Transverse colon (tissue), 4 donors: ENCODE measurements around the gene RIOX2.

Experiments used
- POLR2A ChIP-seq: fragments of 450-650 bp; IDR thresholded peaks from one replicate; pipeline ENCODE4 v1.6.1; 2016; ENCODE audit warnings: antibody characterized with exemption, mild to moderate bottlenecking, moderate library complexity
- POLR2AphosphoS5 ChIP-seq, 3 donors: sonication (generic); formaldehyde crosslinking; IDR thresholded peaks; one replicate each; pipeline ENCODE4 v1.6.1; 2016; ENCODE audit warnings: antibody characterized with exemption in 3 of 3
- TF ChIP-seq, protein P1 (sequence below), 5 experiments: fragments of 200-600 bp in 3 of 5; fragments of 450-650 bp in 2 of 5; sonication (generic) in 3 of 5; IDR thresholded peaks; 1 replicate in 2 of 5; 2 replicates in 3 of 5; pipeline ENCODE4 v1.5.1; 2016 to 2017; ENCODE audit warnings: antibody characterized with exemption in 5 of 5, inconsistent platforms in 3 of 5, mild to moderate bottlenecking in 2 of 5, moderate library complexity in 1 of 5

DNA sequence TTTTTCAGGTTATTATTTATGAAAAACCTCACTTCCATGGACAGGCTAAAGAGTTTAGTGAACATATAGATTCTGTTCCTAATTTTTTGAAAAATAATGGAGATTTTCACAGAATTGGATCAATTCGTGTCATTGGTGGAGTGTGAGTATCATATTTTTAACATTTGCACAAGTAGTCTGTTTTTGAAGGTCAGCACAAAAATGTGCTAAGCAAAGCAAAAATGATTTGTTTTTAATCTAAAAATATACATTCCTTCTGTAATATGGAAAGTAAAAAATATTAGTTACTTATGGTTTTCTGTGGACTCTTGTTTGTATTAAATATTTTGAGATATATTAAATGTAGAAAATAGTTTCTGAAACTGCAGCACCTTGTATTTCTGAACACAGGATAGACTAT lies 79.4 kb downstream of the RIOX2 start:
- TF ChIP-seq, protein P1, sequence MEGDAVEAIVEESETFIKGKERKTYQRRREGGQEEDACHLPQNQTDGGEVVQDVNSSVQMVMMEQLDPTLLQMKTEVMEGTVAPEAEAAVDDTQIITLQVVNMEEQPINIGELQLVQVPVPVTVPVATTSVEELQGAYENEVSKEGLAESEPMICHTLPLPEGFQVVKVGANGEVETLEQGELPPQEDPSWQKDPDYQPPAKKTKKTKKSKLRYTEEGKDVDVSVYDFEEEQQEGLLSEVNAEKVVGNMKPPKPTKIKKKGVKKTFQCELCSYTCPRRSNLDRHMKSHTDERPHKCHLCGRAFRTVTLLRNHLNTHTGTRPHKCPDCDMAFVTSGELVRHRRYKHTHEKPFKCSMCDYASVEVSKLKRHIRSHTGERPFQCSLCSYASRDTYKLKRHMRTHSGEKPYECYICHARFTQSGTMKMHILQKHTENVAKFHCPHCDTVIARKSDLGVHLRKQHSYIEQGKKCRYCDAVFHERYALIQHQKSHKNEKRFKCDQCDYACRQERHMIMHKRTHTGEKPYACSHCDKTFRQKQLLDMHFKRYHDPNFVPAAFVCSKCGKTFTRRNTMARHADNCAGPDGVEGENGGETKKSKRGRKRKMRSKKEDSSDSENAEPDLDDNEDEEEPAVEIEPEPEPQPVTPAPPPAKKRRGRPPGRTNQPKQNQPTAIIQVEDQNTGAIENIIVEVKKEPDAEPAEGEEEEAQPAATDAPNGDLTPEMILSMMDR (IDR thresholded peaks at IDR 0.05) = no peak
- TF ChIP-seq POLR2AphosphoS5 (IDR thresholded peaks at IDR 0.05) (no peak), POLR2A (no peak)
